CMK (cell line): ENCODE data around the gene SNRNP70.
"Not testable (repeated sequence)": the region's sequence is repeated elsewhere in the genome, so short reads cannot be mapped to it uniquely, and the experiment has no call there.

Experiments
- DNase-seq: peaks from one replicate; pipeline ENCODE4 v3.0.0-alpha.2; 2010; ENCODE audit warnings: low read depth

SNRNP70 gene

DNA sequence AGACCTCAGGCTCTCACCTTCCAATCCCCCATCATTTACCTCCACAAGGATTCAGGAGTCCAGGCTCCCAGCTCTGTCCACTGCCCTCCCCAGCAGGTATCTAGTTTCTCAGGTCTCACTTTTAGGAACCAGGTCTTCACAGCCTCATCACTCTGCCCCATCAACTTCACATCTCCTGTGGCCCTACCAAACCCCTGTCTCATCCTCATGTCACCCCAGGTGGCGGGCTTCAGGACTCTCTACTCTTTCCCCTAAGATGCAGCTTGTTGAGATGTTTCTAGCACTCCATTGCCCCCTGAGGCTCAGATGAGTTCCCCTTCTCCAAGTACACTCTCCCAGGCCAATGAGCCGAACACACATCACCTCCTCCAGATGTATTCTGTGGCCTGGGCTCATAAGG lies 35.6 kb downstream of the SNRNP70 start:
- DNase-seq, result no peak

DNA sequence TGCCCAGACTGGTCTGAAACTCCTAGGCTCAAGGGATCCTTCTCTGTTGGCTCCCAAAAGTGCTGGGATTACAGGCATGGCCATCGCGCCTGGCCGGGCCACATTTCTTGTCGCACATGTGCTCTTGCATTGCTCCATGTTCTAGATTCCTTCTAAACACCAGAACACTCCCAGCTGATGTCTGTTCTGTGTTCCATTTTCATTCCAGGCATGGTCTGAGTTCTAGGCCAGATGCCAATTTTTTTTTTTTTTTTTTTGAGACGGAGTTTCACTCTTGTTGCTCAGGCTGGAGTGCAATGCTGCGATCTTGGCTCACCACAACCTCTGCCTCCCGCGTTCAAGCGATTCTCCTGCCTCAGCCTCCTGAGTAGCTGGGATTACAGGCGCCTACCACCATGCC lies 36.6 kb downstream of the SNRNP70 start:
- not testable (repeated sequence) for DNase-seq

DNA sequence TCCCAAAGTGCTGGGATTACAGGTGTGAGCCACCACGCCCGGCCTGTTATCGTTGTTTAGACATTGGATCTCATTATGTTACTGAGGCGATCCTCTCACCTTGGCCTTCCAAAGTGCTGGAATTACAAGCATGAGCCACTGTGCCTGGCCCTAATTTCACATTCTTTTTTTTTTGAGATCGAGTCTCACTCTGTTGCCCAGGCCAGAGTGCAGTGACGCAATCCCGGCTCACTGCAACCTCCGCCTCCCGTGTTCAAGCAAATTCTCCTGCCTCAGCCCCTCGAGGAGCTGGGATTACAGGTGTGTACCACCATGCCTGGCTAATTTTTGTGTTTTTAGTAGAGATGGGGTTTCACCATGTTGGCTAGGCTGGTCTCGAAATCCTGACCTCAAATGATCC lies 38.0 kb downstream of the SNRNP70 start:
- DNase-seq, result not testable (repeated sequence)

DNA sequence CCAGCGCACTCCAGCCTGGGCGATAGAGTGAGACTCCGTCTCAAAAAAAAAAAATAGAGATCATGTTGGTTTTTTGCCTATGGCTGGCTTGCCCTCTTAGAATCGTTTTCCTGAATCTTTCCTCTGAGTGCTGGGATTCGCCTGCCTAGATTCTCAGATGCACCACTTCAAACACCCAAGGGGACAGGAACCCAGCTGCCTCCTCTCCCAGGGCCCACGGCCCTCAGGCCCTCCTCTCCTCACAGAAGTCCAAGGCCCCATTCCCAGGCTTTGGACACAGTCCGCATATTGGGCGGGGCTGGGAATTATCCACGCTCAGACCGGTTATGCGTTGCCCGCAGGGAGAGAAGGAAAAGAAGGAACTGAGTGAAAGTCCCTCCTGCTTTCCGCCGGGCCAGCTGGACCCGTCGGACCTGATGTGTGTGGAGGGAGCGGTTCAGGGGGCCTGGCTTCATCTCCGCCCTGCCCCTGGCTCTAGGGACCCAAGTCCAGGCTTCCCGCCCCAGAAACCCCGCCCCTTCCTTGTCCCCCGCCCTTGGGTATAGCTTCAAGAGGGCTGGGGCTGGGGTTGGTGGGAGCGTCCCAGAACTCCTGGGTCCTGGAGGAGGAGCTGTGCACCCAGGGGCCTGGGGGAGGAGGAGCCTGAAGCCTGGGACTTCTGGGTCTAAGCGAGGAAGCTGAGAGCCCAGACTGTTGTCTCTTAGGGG lies 39.9 kb downstream of the SNRNP70 start:
- no peak for DNase-seq

DNA sequence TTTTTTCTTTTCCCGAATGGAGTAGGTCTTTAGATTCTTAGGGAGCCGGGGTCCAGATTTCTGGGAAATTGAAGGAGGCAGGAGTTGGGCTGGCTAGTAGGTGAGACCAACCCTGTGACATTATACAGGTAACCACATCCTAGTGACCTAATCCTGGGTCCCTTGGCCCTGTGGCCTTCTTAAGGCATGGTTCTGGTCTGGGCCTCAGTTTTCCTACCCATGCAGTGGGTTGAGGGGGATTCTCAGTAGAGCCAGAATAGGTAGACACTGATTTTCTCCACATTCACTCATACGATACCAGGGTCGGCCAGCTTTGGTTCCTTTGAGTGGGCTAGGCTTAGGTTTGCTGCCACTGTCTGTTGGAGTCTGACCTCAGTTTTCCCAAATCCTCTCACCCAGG lies 41.3 kb downstream of the SNRNP70 start:
- no peak for DNase-seq

DNA sequence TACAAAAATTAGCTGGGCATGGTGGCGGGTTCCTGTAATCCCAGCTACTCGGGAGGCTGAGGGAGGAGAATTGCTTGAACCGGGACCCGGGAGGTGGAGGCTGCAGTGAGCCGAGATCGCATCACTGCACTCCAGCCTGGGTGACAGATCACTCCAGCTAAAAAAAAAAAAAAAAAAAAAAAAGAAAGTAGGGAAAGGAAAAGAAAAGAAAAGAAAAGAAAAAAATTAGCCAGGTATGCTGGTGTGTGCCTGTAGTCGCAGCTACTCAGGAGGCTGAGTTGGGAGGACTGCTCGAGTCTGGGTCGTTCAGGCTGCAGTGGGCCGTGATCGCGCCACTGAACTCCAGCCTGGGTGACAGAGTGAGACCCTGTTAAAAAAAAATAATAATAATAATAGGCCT lies 42.0 kb downstream of the SNRNP70 start:
- DNase-seq, result not testable (repeated sequence)

DNA sequence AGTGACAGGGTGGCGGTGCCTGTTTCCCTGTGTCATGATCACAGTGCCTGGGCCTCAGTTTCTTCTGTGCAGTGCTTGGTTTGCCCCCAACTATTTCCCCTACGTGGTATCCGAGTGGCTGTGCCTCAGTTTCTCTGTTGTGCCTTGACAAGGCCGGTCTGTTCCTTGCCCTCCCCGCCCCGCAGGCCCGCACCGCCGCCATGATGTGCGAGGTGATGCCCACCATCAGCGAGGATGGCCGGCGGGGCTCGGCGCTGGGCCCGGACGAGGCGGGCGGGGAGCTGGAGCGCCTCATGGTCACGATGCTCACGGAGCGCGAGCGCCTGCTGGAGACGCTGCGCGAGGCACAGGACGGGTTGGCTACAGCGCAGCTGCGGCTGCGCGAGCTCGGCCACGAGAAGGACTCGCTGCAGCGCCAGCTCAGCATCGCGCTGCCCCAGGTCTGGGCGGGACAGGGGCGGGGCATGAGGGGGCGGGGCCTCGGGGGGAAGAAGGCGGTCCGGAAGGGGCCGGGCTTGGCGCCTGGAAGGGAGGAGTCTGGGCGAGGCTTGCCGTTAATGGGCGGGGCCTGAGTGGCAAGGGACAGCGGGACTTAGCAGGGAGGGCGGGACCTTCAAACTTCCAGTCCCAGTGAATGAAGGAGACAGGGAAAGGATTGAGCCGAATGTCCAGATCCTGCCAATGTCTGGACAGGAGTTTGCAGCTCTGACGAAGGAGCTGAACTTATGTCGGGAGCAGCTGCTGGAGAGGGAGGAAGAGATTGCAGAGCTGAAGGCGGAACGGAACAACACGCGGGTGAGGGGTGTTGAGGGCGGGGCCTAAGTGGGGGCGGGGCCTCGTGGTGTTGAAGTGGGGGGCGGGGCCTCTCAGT lies 42.7 kb downstream of the SNRNP70 start:
- peak; percentile 95 for DNase-seq

DNA sequence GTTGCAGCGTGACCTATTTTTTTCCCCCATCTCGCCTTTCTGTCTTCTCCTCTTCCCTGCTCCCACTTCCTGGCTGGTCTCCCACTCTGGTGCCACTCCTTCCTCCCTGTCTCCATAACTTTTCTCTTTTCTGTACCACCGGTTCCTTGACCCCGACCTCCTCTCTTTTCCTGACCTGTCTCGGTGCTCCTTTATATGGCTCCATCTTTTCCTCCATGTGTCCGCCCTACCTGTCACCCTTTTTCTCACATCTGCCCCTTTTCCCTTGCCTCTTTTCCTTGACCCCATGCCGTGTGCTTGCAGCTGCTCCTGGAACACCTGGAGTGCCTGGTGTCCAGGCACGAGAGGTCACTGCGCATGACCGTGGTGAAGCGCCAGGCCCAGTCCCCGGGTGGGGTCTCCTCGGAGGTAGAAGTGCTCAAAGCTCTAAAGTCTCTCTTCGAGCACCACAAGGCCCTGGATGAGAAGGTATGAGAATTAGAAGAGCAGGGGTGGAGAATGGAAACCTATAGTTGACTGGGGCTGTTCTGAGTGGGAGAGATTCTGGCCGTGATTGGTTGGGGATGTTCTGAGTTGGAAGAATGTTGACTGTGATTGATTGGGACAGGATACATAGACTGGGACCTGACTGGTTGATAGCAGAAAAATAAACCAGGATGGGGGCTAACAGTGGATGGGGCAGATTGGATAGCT lies 43.4 kb downstream of the SNRNP70 start:
- DNase-seq, result no peak

DNA sequence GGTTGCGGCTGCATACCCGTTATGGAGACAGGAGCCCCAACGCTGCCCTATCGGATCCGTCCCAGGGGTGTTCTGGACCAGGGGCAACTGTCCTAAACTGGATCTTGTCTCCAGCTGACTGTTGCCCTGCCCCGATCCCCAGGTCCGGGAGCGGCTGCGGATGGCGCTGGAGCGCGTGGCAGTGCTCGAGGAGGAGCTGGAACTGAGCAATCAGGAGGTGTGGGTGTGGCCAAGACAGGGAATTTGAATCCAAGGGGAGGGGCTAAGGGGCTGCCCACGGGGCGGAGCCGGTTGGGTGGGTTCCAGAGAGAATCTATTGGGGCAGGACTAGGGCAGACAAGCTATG lies 44.0 kb downstream of the SNRNP70 start:
- no peak for DNase-seq

DNA sequence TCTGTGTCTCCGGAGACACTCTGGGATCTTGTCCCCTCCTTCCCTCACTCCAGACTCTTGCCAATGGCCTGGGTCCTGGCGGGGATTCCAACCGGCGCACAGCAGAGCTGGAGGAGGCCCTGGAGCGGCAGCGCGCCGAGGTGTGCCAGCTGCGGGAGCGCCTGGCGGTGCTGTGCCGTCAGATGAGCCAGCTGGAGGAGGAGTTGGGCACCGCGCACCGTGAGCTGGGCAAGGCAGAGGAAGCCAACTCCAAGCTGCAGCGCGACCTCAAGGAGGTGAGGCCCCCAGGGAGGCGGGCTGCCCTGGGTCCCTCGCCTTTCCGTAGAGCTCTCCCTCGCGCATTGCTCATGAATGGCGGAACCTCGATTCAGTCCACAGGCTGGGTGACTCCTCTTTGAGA lies 45.1 kb downstream of the SNRNP70 start:
- DNase-seq, result no peak

DNA sequence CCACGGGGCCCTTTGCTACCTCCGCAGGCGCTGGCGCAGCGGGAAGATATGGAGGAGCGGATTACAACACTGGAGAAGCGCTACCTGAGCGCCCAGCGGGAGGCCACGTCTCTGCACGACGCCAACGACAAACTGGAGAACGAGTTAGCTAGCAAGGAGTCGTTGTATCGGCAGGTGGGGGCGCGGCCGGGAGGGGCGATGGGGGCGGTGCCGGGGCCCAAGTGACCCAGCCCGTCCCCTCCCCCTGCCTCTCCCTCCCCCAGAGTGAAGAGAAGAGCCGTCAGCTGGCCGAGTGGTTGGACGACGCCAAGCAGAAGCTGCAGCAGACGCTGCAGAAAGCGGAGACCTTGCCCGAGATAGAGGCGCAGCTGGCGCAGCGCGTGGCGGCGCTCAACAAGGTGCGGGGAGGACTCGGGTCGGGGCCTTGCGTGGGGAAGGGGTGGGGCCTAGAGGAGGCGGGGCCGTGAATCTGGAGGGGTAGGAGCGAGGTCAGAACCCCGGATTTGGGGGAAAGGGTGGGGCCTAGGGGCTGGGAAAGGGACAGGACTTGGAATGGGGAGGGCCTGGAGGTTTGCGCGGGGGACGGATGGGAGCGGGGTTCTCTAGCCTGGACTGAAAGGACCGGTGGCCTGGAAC lies 47.8 kb downstream of the SNRNP70 start:
- DNase-seq, result no peak

DNA sequence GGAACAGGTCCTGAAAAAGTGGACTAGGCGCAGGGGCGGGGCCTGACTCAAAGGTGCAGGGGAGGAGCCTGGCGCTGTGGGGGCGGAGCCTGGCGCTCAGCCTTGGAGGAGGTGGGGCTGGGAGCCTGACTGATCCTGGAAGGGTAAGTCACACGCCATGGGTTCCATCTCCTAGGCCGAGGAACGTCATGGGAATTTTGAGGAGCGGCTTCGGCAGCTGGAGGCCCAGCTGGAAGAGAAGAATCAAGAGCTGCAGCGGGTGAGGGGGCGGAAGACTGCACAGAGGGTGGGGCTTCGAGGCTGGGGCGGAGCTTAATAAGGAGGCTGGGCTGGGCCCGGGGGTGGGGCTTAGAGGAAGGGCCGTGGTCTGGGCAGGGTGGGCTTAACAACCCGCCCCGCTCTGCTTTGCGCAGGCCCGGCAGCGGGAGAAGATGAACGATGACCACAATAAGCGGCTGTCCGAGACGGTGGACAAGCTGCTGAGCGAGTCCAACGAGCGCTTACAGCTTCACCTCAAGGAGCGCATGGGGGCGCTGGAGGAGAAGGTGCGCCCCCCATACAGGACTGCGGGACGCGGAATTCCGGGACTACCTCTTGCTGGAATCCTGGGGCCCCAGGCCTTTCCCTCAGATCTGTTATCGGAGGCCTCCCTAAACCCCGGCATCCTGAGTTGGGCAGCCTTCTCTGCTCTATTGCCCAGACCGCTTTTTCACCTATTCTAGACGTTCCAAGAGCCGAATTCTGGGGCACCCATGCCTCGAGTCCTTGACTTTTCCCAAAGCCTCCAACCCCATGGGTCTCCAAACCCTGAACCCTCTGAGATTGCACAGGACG lies 48.6 kb downstream of the SNRNP70 start:
- DNase-seq, result no peak

DNA sequence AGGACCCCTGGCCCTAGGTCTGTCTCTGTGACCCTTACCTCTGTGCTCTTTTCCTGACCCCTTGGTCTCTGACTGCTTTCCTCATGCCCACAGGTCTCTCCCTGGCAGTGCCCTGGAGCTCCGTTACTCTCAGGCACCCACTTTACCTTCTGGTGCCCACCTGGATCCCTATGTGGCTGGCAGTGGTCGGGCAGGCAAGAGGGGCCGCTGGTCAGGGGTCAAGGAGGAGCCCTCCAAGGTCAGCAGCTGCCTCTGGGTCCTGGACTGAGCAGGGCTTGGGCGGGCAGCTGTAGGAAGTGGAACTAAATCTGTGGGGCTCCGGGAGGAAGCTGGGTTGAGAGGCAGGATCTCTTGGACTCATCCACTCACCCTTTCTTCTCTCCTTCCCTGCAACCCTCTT lies 50.4 kb downstream of the SNRNP70 start:
- DNase-seq, result no peak

DNA sequence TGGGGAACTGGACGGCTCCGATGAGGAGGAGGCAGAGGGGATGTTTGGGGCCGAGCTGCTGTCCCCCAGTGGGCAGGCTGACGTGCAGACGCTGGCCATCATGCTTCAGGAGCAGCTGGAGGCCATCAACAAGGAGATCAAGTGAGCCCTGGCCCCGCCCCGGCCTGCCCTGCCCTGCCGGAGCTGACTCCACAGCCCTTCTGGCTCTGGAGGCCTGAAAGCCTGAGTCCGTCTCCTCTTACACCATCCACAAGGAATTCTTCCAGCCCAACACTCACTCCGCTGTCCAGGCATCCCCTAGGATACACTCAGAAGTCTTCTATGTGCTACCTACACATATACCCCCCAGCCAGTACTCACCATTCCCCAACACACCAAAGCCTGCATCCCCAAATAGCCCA lies 51.5 kb downstream of the SNRNP70 start:
- no peak for DNase-seq

DNA sequence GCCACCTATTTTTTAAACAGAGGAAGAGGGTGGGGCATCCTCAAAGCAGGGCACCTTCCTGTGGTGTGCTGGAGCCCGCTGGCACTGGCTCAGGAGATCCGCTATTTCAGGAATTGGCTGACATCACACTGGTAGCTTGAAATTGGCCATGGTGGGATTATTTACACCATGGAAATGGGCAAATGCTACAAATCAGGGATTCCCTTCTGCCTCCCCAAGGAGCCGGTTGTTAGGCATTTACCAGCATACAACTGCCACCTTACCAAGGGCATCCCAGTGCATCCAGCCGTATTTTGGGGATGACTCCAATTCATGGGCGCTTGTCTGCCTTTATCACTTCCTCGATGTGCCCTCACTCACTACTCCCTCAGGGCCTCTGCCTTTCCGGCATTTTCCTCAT lies 55.7 kb downstream of the SNRNP70 start:
- DNase-seq, result no peak

DNA sequence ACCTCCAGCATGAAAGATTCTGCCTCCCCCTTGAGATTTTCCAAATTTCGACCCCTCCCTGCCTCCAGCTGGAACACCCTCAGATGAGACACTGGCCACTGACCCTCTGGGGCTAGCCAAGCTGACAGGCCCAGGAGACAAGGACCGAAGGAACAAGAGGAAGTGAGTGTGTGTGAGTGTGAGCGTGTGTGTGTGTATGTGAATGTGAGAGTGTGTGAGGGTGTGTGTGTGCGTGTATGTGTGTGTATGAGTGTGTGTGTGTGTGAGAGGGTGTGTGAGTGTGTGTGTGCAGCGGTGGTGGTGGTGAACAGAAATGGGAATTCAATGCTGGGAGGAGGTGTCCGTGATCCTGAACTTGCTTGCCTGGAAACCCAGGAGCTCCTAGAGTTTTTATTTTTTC lies 56.1 kb downstream of the SNRNP70 start:
- no peak for DNase-seq

DNA sequence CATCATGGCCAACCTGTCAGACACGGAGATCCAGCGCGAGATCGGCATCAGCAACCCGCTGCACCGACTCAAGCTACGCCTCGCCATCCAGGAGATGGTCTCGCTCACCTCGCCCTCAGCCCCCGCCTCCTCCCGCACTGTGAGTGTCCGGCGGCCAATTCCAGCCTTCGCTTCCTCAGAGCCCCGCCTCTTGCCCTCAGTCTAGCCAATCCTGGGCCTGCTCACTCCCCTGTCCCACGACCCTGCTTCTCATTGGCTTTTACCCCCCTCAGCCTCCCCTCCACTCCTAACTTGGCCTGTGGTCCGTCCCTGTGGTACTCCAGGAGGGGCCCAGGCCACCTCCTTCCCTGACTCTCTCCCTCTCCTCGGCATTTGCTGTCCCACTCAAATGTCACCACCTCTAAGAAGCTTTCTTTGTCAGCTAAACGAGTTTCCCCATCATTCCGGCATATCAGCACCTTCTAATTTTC lies 57.6 kb downstream of the SNRNP70 start:
- DNase-seq, result no peak

DNA sequence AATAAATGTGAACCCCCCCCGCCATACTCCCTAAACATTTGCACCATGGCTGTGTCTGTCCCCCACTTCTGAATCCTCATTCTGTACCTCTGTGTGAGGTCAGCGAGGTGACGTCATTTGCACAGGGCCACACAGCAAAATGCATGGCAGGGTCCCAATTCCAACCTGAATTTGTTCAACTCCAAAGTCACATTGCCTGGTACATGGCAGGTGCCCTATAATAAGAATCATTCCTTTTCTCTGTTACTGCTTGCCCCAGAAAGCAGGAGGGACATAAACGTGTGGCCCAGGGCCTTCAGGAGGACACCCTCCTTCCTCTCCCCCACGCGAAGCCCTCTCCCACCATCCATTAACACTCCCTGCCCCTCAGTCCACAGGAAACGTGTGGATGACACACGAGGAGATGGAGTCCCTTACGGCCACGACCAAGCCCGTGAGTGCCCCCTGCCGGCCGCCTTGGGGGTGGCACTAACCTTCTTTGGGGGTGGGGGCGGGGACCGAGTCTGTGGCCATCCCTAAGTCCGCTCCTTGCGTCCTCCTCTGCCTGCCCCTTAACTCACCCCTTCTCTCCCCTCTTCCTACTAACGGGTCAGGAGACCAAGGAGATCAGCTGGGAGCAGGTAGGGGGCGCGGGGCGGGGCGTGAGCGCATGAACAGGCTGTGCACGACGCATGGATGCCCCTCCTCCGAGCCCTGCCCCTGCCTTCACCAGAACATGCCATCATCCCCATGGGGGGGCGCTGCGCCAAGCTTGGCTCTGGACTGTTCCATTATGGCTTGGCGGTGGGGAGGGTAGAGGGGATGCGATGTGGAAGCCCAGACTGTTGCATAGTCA lies 60.5 kb downstream of the SNRNP70 start:
- peak; percentile 70 for DNase-seq

DNA sequence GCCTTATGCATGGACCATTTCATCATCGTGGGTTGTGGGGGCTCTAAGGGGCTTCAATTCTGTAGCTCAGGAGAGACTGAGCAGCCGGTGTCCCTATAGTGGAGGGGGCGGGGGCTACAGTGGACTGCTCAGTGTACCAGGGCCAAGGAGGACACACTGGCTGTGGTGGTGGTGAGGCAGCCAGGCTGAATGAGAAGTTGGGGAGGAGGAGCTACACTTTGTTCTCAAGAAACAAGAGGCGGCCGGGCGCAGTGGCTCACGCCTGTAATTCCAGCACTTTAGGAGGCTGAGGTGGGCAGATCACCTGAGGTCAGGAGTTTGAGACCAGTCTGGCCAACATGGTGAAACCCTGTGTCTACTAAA lies 61.1 kb downstream of the SNRNP70 start:
- DNase-seq, result not testable (repeated sequence)

DNA sequence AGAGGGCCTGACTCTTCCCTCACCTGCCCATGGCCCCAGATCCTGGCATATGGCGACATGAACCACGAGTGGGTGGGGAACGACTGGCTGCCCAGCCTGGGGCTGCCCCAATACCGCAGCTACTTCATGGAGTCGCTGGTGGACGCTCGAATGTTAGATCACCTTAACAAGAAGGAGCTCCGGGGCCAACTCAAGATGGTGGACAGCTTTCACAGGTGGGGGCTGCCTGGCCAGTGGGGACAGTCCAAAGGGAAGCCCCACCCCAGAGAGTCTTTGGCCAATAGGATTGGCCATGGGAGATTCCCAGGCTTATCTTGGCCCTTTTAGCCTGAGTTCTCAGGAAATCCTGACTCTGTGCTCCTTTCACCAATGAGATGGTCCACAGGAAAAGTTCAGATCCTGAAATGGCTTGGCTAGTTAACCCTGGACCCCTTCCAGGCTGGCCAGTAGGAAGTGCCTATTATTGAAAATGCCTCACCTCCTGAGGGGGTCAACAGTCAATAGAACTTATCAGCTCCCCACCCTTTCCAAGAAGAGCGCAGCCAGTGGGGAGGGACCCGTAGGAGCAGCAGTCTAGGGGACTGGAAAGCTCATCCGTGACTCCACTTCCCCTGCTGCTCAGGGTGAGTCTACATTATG lies 62.9 kb downstream of the SNRNP70 start:
- DNase-seq, result no peak
